ENCODE results near the gene GNG2.

GNG2 gene

DNA sequence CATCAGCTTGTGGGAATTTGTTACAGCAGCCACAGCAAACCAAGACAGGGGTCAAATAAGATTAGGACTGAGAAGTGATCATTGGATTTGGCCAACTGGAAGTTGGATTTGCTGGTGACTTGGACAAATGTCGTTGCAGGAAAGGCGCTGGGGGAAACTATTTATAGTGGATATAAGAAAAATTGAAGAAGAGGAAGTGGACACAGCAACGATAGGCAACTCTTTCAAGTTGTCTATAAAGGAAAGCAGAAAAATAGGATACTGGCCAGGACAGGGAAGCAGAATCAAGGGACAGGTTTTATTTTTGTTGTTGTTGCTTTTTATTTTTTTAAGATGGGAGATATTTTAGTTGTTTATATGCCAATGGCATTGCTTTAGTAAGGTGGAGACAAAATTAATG is 72.8 kb downstream of the GNG2 start:
- Histone ChIP-seq H3K27ac (ENCODE audit: extremely low read depth, low read depth, low read length) (no peak overlapping the region), H3K4me3 (ENCODE audit: low read depth, low read length) (no peak overlapping the region), H3K4me1 (ENCODE audit: control insufficient read depth, insufficient read depth, low read length) (no peaks in the 10 kb centered on the region), H3K9me3 (ENCODE audit: control insufficient read depth, insufficient read depth, low read depth, low read length) (no peaks in the 10 kb centered on the region), H3K36me3 (ENCODE audit: control insufficient read depth in 2 of 2, insufficient read depth in 1 of 2, low read length in 2 of 2) (no peaks in the 10 kb centered on the region)
- no peak for TF ChIP-seq ZNF184 (tag by site-specific recombination; IDR thresholded peaks at IDR 0.05)
- TF ChIP-seq, protein P1, sequence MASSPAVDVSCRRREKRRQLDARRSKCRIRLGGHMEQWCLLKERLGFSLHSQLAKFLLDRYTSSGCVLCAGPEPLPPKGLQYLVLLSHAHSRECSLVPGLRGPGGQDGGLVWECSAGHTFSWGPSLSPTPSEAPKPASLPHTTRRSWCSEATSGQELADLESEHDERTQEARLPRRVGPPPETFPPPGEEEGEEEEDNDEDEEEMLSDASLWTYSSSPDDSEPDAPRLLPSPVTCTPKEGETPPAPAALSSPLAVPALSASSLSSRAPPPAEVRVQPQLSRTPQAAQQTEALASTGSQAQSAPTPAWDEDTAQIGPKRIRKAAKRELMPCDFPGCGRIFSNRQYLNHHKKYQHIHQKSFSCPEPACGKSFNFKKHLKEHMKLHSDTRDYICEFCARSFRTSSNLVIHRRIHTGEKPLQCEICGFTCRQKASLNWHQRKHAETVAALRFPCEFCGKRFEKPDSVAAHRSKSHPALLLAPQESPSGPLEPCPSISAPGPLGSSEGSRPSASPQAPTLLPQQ (tag by site-specific recombination; IDR thresholded peaks at IDR 0.05): no peak
- CTCF ChIA-PET: interaction anchor here (1.1 kb wide), 1 partner anchor 46 kb away, joined by 5 read pairs; no protein-coding TSS in a partner anchor
- POLR2A ChIA-PET: no interaction called here

DNA sequence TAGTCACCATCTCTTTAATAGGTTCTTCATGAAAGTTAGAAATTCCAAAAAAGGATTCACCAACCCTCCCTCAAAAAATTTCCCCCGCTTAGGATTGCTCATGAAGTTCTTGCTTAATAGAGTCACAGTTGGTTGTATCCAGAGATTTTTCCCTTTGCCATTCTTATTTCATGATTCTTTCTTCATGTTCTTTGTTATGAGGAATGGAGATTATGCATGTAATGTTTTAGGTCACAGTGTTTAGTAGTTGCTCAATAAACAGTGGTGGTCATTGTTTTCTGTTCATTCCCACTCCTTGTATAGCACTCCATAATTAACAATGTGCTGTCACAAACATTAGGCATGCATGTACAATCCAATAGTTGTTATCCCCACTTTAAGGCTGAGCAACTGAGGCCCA is 77.7 kb downstream of the GNG2 start:
- ChIA-PET CTCF (no interaction called here), POLR2A (no interaction called here)
- TF ChIP-seq, protein P2, sequence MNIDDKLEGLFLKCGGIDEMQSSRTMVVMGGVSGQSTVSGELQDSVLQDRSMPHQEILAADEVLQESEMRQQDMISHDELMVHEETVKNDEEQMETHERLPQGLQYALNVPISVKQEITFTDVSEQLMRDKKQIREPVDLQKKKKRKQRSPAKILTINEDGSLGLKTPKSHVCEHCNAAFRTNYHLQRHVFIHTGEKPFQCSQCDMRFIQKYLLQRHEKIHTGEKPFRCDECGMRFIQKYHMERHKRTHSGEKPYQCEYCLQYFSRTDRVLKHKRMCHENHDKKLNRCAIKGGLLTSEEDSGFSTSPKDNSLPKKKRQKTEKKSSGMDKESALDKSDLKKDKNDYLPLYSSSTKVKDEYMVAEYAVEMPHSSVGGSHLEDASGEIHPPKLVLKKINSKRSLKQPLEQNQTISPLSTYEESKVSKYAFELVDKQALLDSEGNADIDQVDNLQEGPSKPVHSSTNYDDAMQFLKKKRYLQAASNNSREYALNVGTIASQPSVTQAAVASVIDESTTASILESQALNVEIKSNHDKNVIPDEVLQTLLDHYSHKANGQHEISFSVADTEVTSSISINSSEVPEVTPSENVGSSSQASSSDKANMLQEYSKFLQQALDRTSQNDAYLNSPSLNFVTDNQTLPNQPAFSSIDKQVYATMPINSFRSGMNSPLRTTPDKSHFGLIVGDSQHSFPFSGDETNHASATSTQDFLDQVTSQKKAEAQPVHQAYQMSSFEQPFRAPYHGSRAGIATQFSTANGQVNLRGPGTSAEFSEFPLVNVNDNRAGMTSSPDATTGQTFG (tag by site-specific recombination; IDR thresholded peaks at IDR 0.05; ENCODE audit: borderline replicate concordance): no peak
- TF ChIP-seq ZBTB1 (tag by site-specific recombination; IDR thresholded peaks at IDR 0.05) (no peak), OSR2 (tag by site-specific recombination; IDR thresholded peaks at IDR 0.05) (no peak), ZNF660 (tag by site-specific recombination; IDR thresholded peaks at IDR 0.05) (no peak), ZIC2 (tag by site-specific recombination; IDR thresholded peaks at IDR 0.05) (no peak), ZNF777 (tag by site-specific recombination; IDR thresholded peaks at IDR 0.05; ENCODE audit: borderline replicate concordance) (no peak), SETDB1 (IDR thresholded peaks at IDR 0.05; ENCODE audit: insufficient read length, low read length) (no peak), ZNF121 (tag by site-specific recombination; IDR thresholded peaks at IDR 0.05) (no peak), ZNF843 (tag by site-specific recombination; IDR thresholded peaks at IDR 0.05) (no peak)
- TF ChIP-seq, protein P3, sequence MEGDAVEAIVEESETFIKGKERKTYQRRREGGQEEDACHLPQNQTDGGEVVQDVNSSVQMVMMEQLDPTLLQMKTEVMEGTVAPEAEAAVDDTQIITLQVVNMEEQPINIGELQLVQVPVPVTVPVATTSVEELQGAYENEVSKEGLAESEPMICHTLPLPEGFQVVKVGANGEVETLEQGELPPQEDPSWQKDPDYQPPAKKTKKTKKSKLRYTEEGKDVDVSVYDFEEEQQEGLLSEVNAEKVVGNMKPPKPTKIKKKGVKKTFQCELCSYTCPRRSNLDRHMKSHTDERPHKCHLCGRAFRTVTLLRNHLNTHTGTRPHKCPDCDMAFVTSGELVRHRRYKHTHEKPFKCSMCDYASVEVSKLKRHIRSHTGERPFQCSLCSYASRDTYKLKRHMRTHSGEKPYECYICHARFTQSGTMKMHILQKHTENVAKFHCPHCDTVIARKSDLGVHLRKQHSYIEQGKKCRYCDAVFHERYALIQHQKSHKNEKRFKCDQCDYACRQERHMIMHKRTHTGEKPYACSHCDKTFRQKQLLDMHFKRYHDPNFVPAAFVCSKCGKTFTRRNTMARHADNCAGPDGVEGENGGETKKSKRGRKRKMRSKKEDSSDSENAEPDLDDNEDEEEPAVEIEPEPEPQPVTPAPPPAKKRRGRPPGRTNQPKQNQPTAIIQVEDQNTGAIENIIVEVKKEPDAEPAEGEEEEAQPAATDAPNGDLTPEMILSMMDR (tag by site-specific recombination; IDR thresholded peaks at IDR 0.05): no peak
- TF ChIP-seq, protein P4, sequence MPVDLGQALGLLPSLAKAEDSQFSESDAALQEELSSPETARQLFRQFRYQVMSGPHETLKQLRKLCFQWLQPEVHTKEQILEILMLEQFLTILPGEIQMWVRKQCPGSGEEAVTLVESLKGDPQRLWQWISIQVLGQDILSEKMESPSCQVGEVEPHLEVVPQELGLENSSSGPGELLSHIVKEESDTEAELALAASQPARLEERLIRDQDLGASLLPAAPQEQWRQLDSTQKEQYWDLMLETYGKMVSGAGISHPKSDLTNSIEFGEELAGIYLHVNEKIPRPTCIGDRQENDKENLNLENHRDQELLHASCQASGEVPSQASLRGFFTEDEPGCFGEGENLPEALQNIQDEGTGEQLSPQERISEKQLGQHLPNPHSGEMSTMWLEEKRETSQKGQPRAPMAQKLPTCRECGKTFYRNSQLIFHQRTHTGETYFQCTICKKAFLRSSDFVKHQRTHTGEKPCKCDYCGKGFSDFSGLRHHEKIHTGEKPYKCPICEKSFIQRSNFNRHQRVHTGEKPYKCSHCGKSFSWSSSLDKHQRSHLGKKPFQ (tag by site-specific recombination; IDR thresholded peaks at IDR 0.05): no peak
- H3K4me1 ChIP-seq (ENCODE audit: control insufficient read depth, insufficient read depth, low read length): no peaks in the 10 kb centered on the region
- H3K36me3 ChIP-seq (ENCODE audit: control insufficient read depth in 2 of 2, insufficient read depth in 1 of 2, low read length in 2 of 2): no peaks in the 10 kb centered on the region
- H3K9me3 ChIP-seq (ENCODE audit: control insufficient read depth, insufficient read depth, low read depth, low read length): no peaks in the 10 kb centered on the region
- H3K4me3 ChIP-seq (ENCODE audit: low read depth, low read length): no peak overlapping the region
- H3K27ac ChIP-seq (ENCODE audit: extremely low read depth, low read depth, low read length): no peak overlapping the region

DNA sequence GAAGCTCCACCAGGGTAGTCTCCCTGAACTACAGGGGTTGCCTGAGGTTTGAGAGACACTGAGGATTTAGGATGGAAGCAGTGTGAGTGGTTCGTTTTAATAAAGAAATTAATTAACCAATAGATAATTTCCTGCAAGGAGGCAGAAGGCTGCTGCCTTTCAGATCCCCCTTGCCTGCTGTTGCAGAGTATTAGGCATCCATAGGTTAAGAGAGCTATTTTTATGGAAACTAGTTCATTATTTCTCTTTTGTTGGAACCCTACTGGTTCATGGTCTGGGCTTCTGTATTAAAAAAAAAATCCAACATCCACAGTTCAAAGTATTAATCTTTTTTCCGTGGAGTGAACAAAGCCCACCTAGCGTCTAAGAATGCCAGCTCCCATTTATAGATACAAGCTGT is 78.4 kb downstream of the GNG2 start:
- ChIA-PET POLR2A (no interaction called here), CTCF (no interaction called here)
- H3K9me3 ChIP-seq (ENCODE audit: control insufficient read depth, insufficient read depth, low read depth, low read length): no peaks in the 10 kb centered on the region
- TF ChIP-seq MYNN (tag by site-specific recombination; IDR thresholded peaks at IDR 0.05; ENCODE audit: borderline replicate concordance) (no peak), ZNF555 (tag by site-specific recombination; conservative IDR thresholded peaks at IDR 0.05) (no peak), ZNF292 (tag by site-specific recombination; IDR thresholded peaks at IDR 0.05; ENCODE audit: borderline replicate concordance, low read depth) (no peak), ZNF830 (tag by site-specific recombination; IDR thresholded peaks at IDR 0.05; ENCODE audit: low read depth) (no peak), SP7 (tag by site-specific recombination; IDR thresholded peaks at IDR 0.05) (no peak), ZNF423 (tag by site-specific recombination; IDR thresholded peaks at IDR 0.05) (no peak)
- TF ChIP-seq, protein P5, sequence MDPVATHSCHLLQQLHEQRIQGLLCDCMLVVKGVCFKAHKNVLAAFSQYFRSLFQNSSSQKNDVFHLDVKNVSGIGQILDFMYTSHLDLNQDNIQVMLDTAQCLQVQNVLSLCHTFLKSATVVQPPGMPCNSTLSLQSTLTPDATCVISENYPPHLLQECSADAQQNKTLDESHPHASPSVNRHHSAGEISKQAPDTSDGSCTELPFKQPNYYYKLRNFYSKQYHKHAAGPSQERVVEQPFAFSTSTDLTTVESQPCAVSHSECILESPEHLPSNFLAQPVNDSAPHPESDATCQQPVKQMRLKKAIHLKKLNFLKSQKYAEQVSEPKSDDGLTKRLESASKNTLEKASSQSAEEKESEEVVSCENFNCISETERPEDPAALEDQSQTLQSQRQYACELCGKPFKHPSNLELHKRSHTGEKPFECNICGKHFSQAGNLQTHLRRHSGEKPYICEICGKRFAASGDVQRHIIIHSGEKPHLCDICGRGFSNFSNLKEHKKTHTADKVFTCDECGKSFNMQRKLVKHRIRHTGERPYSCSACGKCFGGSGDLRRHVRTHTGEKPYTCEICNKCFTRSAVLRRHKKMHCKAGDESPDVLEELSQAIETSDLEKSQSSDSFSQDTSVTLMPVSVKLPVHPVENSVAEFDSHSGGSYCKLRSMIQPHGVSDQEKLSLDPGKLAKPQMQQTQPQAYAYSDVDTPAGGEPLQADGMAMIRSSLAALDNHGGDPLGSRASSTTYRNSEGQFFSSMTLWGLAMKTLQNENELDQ (tag by site-specific recombination; IDR thresholded peaks at IDR 0.05; ENCODE audit: low read depth): no peak
- no peak overlapping the region for H3K4me3 ChIP-seq (ENCODE audit: low read depth, low read length)
- H3K36me3 ChIP-seq (ENCODE audit: control insufficient read depth in 2 of 2, insufficient read depth in 1 of 2, low read length in 2 of 2): no peaks in the 10 kb centered on the region
- no peak overlapping the region for H3K27ac ChIP-seq (ENCODE audit: extremely low read depth, low read depth, low read length)
- H3K4me1 ChIP-seq (ENCODE audit: control insufficient read depth, insufficient read depth, low read length): no peaks in the 10 kb centered on the region
